T-helper 2 cell (primary cell): Measurements from ENCODE around the gene PRCP.

ENCODE experiments used
- DNase-seq, 5 experiments: peaks; one replicate each; pipeline versions ENCODE4 v3.0.0 to v3.0.0-alpha.2; 2012 to 2022

The PRCP gene

DNA sequence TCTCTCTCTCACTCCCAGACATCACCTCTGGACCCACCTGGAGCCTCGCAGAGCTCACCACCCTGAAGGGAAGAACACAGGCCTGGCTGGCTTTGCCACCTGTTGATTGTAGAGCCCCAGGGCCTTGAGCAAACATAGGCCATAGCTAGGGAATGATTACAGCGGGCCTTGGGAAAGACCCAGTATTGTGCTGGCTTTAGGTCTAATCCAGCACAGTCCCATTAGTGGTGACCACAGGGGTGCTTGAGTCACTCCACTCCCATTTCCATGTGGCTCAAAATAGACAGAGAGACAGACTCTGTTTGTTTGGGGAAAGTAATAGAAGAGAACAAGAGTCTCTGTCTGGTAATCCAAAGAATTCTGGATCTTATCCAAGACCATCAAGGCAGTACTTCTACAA lies 123.9 kb downstream of the PRCP start:
- DNase-seq = no peak

- peak in 1 of 5 experiments; percentile 46 for DNase-seq
Measured at GRCh38 chr11:82775736-82776346, 124.4 kb downstream of the PRCP start.

GRCh38 chr11:82775218-82775617 lies 125.0 kb downstream of the PRCP start:
- DNase-seq = no peak
